GF-D8 (cell line): ENCODE results near the gene ACO2.
"Not testable (repeated sequence)": the region's sequence is repeated elsewhere in the genome, so short reads cannot be mapped to it uniquely, and the experiment has no call there.

Experiments used
- DNase-seq: peaks from one replicate; lab custom pipeline; 2025; lab: John Stamatoyannopoulos, UW

Gene ACO2

GRCh38 chr22:41448189-41448808, 20.6 kb upstream of the ACO2 start:
- DNase-seq, result peak; percentile 99

GRCh38 chr22:41458161-41458728, 10.7 kb upstream of the ACO2 start:
- DNase-seq, result no peak

GRCh38 chr22:41459431-41459830, 9.5 kb upstream of the ACO2 start:
- no peak for DNase-seq

- not testable (repeated sequence) for DNase-seq
Observed at GRCh38 chr22:41460071-41460470, 8.8 kb upstream of the ACO2 start.

GRCh38 chr22:41461901-41462300, 7.0 kb upstream of the ACO2 start:
- DNase-seq, result no peak

- no peak for DNase-seq
Observed at GRCh38 chr22:41469218-41469851, 418 bp downstream of the ACO2 start.

- DNase-seq, result no peak
Observed at GRCh38 chr22:41470886-41471285, 2.0 kb downstream of the ACO2 start.

- no peak for DNase-seq
Observed at GRCh38 chr22:41471568-41471967, 2.7 kb downstream of the ACO2 start.

- no peak for DNase-seq
Observed at GRCh38 chr22:41474872-41475451, 6.0 kb downstream of the ACO2 start.

GRCh38 chr22:41478473-41478872, 9.6 kb downstream of the ACO2 start:
- DNase-seq, result no peak

- no peak for DNase-seq
Observed at GRCh38 chr22:41478891-41479521, 10.1 kb downstream of the ACO2 start.

- DNase-seq, result no peak
Observed at GRCh38 chr22:41479671-41480396, 10.9 kb downstream of the ACO2 start.

GRCh38 chr22:41480397-41480735, 11.4 kb downstream of the ACO2 start:
- no peak for DNase-seq

- no peak for DNase-seq
Observed at GRCh38 chr22:41481131-41481830, 12.4 kb downstream of the ACO2 start.

GRCh38 chr22:41481925-41482318, 13.0 kb downstream of the ACO2 start:
- DNase-seq, result no peak

- no peak for DNase-seq
Observed at GRCh38 chr22:41482319-41482935, 13.5 kb downstream of the ACO2 start.

- DNase-seq, result no peak
Observed at GRCh38 chr22:41485033-41485432, 16.1 kb downstream of the ACO2 start.

- no peak for DNase-seq
Observed at GRCh38 chr22:41487037-41487935, 18.4 kb downstream of the ACO2 start.

GRCh38 chr22:41488076-41488475, 19.2 kb downstream of the ACO2 start:
- no peak for DNase-seq
